ENCODE data around the gene LCT. TPM values are rescaled to one million over a fixed set of nuclear protein-coding genes. Genes with fewer than 3 reads are reported as not detected.
A peak's percentile ranks its signal among the peaks of the same experiment; 100 is the strongest.
"Not testable (repeated sequence)": the region's sequence is repeated elsewhere in the genome, so short reads cannot be mapped to it uniquely, and the experiment has no call there.

LCT gene
- total RNA-seq (2014; rRNA removed; shearing (Covaris generic); ENCODE audit: low replicate concordance) = 0.14 and 0.19 TPM in 2 replicates

DNA sequence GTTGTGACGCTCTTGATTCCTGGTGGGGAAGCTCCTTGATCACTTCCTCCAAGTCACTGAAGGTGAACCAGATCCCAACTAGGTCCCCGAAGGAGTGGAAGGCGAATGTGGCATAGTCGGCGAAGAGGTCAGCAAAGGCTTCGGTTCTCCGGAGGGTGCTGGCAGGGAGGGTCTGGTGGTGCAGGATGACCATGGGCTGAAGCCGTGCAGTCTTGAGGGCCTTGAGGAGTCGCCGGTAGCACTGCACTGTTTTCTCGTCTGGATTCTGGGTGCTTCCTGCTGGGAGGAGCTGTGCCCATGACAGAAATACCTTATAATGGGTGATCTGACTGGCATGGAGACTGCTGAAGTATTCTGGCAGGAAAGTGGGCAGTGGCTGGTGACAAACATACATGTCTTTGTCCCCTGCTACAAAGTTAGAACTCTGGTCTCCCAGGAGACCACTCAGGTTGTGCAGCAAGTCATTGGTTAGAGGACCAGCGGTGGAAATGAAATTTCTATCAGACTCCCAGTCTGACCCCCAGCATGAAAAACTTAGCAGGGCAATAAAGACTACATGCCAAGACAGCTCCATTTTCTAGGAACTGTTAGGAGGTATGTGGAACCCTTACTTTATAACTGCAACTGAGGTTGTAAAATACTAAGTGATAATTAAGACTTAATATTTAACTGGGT is at the start of gene LCT:
LCT (minus strand) TSS at position 589 of the 675 bp plus-strand sequence; CDS start at position 574, 15 bp downstream.
- H3K79me2 ChIP-seq (ENCODE audit: low read length) = no peaks in the 10 kb centered on the region
- H3K27me3 ChIP-seq (ENCODE audit: low read length) = no peaks in the 10 kb centered on the region
- no peak within 1 kb of the TSS for H3K4me3 ChIP-seq (ENCODE audit: low read length)
- peaks cover 7% of the 10 kb centered on the region; the same call in 1 of the 2 replicates for H3K36me3 ChIP-seq (ENCODE audit: insufficient read depth, low read length)
- no peak within 1 kb of the TSS for H3K4me2 ChIP-seq (ENCODE audit: low read depth, low read length, poor library complexity, severe bottlenecking)
- no peaks in the 10 kb centered on the region for H3K4me1 ChIP-seq (ENCODE audit: low read length)
- no peaks in the 10 kb centered on the region for H3K9me2 ChIP-seq (replicated peaks; ENCODE audit: insufficient read depth, low read length)
- H3K27ac ChIP-seq (ENCODE audit: low read length) = no peak within 1 kb of the TSS
- no peak within 1 kb of the TSS for H2AFZ ChIP-seq (ENCODE audit: low read length)
- H3K9ac ChIP-seq (ENCODE audit: low read length) = no peak within 1 kb of the TSS
- DNase-seq = no peak
- no peaks in the 10 kb centered on the region for H4K20me1 ChIP-seq (ENCODE audit: insufficient read depth, low read depth, low read length)
- H3K9me3 ChIP-seq (ENCODE audit: low read length) = no peaks in the 10 kb centered on the region

DNA sequence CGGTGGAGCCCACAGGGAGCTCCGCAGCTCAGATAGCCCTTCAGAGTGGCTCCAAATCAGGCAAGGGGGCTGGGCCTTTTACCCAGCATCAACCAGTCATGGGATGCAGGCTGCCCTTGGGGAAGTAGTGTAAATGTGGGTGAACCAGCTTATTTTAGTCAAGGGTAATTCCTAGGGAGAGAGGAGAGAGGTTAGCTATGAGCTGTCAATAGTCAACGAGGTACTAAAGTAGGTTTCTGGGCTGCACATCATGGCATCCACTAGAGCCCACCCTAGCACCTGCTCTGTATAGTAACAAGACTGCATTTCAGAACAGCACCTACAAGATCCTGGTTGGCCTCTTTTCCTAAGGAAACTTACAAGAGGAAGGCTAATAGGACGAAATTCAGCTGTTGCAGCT is 48.7 kb upstream of the LCT start:
- H3K4me2 ChIP-seq (ENCODE audit: low read depth, low read length, poor library complexity, severe bottlenecking) = no peak overlapping the region
- no peak overlapping the region for H3K27ac ChIP-seq (ENCODE audit: low read length)
- no peaks in the 10 kb centered on the region for H3K36me3 ChIP-seq (ENCODE audit: insufficient read depth, low read length)
- peaks cover 7% of the 10 kb centered on the region for H3K4me1 ChIP-seq (ENCODE audit: low read length)
- DNase-seq = no peak
- H3K27me3 ChIP-seq (ENCODE audit: low read length) = no peaks in the 10 kb centered on the region
- H2AFZ ChIP-seq (ENCODE audit: low read length) = no peak overlapping the region
- no peaks in the 10 kb centered on the region for H4K20me1 ChIP-seq (ENCODE audit: insufficient read depth, low read depth, low read length)
- H3K9me2 ChIP-seq (replicated peaks; ENCODE audit: insufficient read depth, low read length) = no peaks in the 10 kb centered on the region
- no peak overlapping the region for H3K4me3 ChIP-seq (ENCODE audit: low read length)
- no peaks in the 10 kb centered on the region for H3K9me3 ChIP-seq (ENCODE audit: low read length)
- no peaks in the 10 kb centered on the region for H3K79me2 ChIP-seq (ENCODE audit: low read length)
- no peak overlapping the region for H3K9ac ChIP-seq (ENCODE audit: low read length)

DNA sequence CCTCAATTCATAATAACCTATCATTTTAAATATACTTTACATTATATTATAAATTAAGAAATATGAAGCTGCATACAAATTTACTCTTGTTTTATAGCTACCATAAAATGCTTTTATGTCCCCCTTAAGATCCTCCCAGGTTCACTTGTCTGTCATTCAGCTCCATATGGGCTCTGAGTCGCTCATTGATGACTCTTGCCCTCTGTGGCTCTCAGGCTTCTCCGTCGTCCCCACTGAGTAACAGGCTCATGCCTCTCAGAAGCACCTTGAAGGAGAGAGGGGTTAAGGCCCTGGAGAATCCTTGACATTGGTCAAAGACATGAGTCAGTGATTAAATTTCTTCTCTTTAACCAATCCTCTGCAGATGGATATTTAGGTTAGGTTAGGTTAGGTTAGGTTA is 45.4 kb upstream of the LCT start:
- Histone ChIP-seq H3K27ac (ENCODE audit: low read length) (no peak overlapping the region), H3K79me2 (ENCODE audit: low read length) (no peaks in the 10 kb centered on the region), H3K27me3 (ENCODE audit: low read length) (no peaks in the 10 kb centered on the region), H4K20me1 (ENCODE audit: insufficient read depth, low read depth, low read length) (no peaks in the 10 kb centered on the region), H2AFZ (ENCODE audit: low read length) (no peak overlapping the region), H3K9me2 (replicated peaks; ENCODE audit: insufficient read depth, low read length) (no peaks in the 10 kb centered on the region), H3K9me3 (ENCODE audit: low read length) (no peaks in the 10 kb centered on the region), H3K4me3 (ENCODE audit: low read length) (no peak overlapping the region), H3K4me1 (ENCODE audit: low read length) (peaks cover 7% of the 10 kb centered on the region), H3K36me3 (ENCODE audit: insufficient read depth, low read length) (no peaks in the 10 kb centered on the region), H3K9ac (ENCODE audit: low read length) (no peak overlapping the region), H3K4me2 (ENCODE audit: low read depth, low read length, poor library complexity, severe bottlenecking) (no peak overlapping the region)
- DNase-seq = no peak

DNA sequence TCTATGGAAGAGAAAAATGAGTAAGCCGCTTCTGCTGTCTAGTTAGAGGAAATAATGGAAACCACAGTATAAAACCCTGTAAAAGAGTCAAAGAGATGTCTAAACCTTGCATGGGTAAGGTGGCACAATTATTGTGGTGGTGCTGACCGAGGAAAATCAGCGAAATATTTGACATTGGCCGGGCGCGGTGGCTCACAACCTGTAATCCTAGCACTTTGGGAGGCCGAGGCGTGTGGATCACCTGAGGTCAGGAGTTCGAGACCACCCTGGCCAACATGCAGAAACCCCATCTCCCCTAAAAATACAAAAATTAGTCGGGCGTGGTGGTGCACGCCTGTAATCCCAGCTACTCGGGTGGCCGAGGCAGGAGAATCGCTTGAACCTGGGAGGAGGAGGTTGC is 39.8 kb upstream of the LCT start:
- Histone ChIP-seq H3K36me3 (ENCODE audit: insufficient read depth, low read length) (peaks cover 24% of the 10 kb centered on the region), H3K4me2 (ENCODE audit: low read depth, low read length, poor library complexity, severe bottlenecking) (peak overlapping the region; percentile 97), H3K79me2 (ENCODE audit: low read length) (peaks cover 43% of the 10 kb centered on the region), H3K4me1 (ENCODE audit: low read length) (peaks cover 24% of the 10 kb centered on the region), H3K4me3 (ENCODE audit: low read length) (peak overlapping the region; percentile 91), H2AFZ (ENCODE audit: low read length) (peak overlapping the region; percentile 96), H3K9ac (ENCODE audit: low read length) (peak overlapping the region; percentile 71)
- H4K20me1 ChIP-seq (ENCODE audit: insufficient read depth, low read depth, low read length); H3K9me3 ChIP-seq (ENCODE audit: low read length); DNase-seq; H3K27me3 ChIP-seq (ENCODE audit: low read length); H3K9me2 ChIP-seq (replicated peaks; ENCODE audit: insufficient read depth, low read length); H3K27ac ChIP-seq (ENCODE audit: low read length): not testable (repeated sequence)

DNA sequence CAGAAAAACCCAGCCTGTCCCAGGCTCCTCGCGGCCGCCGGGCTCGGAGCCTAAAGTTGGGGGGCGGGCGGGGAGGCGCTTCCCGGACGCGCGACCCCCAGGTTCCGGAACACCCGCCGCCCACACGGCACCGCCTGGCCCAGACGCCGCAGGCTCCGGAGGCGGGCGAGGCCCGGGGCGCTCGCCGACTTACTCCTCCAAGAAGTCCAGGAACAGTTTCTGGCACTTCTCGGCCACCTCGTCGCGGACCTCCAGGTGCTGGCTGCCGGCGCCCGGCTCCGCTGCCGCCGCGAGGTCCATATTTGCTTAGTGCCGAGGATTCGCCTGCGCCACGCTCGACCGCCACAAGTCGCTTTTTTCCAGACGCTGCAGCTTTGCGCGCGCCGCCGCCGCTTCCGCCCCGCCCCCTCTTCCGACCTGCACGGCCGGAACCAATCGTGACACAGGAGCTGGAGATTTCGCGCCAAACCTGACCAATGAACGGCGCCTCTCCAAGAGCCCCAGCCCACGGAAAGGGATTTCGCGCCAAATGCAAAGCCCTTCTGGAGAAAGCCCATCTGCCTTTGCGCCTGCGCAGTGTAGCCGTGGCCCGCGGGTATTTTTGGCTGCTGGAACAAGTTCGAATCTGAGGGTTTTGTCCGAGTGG is 39.2 kb upstream of the LCT start, which contains the start of gene MCM6:
MCM6 (minus strand) TSS at position 378 of the 646 bp plus-strand sequence; CDS start at position 300, 78 bp downstream.
- DNase-seq = peak; percentile 100
- H3K9me2 ChIP-seq (replicated peaks; ENCODE audit: insufficient read depth, low read length) = no peaks in the 10 kb centered on the region
- H3K36me3 ChIP-seq (ENCODE audit: insufficient read depth, low read length) = peaks cover 26% of the 10 kb centered on the region
- H3K79me2 ChIP-seq (ENCODE audit: low read length) = peaks cover 46% of the 10 kb centered on the region
- no peaks in the 10 kb centered on the region for H3K27me3 ChIP-seq (ENCODE audit: low read length)
- peak within 1 kb of the TSS; percentile 91 for H3K4me3 ChIP-seq (ENCODE audit: low read length)
- no peaks in the 10 kb centered on the region for H3K9me3 ChIP-seq (ENCODE audit: low read length)
- H3K27ac ChIP-seq (ENCODE audit: low read length) = peak within 1 kb of the TSS; percentile 73
- peak within 1 kb of the TSS; percentile 83 for H3K9ac ChIP-seq (ENCODE audit: low read length)
- peak within 1 kb of the TSS; percentile 96 for H2AFZ ChIP-seq (ENCODE audit: low read length)
- peak within 1 kb of the TSS; percentile 97 for H3K4me2 ChIP-seq (ENCODE audit: low read depth, low read length, poor library complexity, severe bottlenecking)
- H3K4me1 ChIP-seq (ENCODE audit: low read length) = peaks cover 24% of the 10 kb centered on the region
- 0 out of 2 replicates have a peak, but pooled peaks cover 4% of the 10 kb centered on the region for H4K20me1 ChIP-seq (ENCODE audit: insufficient read depth, low read depth, low read length)

DNA sequence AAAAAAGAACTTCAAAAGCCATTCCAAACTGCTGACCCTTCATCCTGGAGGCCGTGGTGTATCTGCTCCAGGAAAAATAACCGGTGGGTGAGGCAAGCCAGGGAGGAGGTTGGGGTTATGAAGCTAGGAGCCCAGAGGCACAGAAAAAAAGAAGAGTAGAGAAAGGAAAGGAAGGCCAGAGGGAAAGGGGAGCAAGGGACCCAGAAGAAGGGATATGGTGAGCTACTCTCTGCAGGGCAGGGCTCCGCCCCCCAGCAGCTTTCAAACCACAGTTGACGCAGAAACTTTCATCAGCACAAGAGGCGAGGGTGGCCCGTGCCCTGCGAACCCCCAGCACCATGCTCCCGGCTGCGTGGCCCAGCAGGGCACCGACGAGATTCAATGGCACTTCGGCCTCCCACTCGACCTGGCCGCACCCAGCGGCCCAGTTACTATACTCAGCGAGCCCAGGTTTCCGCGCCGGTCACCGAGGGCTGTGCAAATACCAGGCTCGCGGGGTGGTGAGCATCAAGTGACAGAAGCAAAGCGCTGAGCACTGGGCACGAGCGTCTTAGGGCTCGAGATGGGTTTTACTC is 38.6 kb upstream of the LCT start:
- H3K9me2 ChIP-seq (replicated peaks; ENCODE audit: insufficient read depth, low read length) = no peaks in the 10 kb centered on the region
- H3K4me3 ChIP-seq (ENCODE audit: low read length) = peak overlapping the region; percentile 91
- peak; percentile 80 for DNase-seq
- H3K9me3 ChIP-seq (ENCODE audit: low read length) = no peaks in the 10 kb centered on the region
- H3K27ac ChIP-seq (ENCODE audit: low read length) = peak overlapping the region; percentile 73
- H3K4me2 ChIP-seq (ENCODE audit: low read depth, low read length, poor library complexity, severe bottlenecking) = peak overlapping the region; percentile 97
- peaks cover 51% of the 10 kb centered on the region for H3K79me2 ChIP-seq (ENCODE audit: low read length)
- H4K20me1 ChIP-seq (ENCODE audit: insufficient read depth, low read depth, low read length) = 0 out of 2 replicates have a peak, but pooled peaks cover 4% of the 10 kb centered on the region
- peaks cover 24% of the 10 kb centered on the region for H3K4me1 ChIP-seq (ENCODE audit: low read length)
- H3K36me3 ChIP-seq (ENCODE audit: insufficient read depth, low read length) = peaks cover 31% of the 10 kb centered on the region
- 0 out of 2 replicates have a peak overlapping the region, but pooled peaks have one; percentile 17 for H2AFZ ChIP-seq (ENCODE audit: low read length)
- H3K9ac ChIP-seq (ENCODE audit: low read length) = peak overlapping the region; percentile 83
- no peaks in the 10 kb centered on the region for H3K27me3 ChIP-seq (ENCODE audit: low read length)

DNA sequence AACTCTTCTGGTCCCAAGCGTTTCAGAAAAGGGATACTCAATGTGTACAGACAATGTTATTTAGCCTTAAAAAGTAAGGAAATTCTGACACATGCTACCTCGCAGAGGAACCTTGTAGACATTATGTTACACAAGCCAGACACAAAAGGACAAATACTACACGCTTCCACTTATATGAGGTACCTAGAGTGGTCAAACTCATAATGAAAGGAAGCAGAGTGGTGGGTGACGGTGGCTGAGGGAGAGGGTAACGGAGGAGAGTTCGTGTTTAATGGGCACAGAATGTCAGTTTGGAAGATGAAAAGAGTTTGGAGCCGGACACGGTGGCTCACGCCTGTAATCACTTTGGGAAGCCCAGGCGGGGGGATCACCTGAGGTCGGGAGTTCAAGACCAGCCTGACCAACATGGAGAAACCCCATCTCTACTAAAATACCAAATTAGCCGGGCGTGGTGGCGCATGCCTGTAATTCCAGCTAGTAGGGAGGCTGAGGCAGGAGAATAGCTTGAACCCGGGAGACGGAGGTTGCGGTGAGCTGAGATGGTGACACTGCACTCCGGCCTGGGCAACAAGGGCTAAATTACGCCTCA is 37.9 kb upstream of the LCT start:
- no peaks in the 10 kb centered on the region for H3K9me2 ChIP-seq (replicated peaks; ENCODE audit: insufficient read depth, low read length)
- H2AFZ ChIP-seq (ENCODE audit: low read length) = no peak overlapping the region
- peak overlapping the region; percentile 97 for H3K4me2 ChIP-seq (ENCODE audit: low read depth, low read length, poor library complexity, severe bottlenecking)
- peaks cover 58% of the 10 kb centered on the region for H3K79me2 ChIP-seq (ENCODE audit: low read length)
- H3K4me1 ChIP-seq (ENCODE audit: low read length) = peaks cover 24% of the 10 kb centered on the region
- no peaks in the 10 kb centered on the region for H3K9me3 ChIP-seq (ENCODE audit: low read length)
- peak overlapping the region; percentile 83 for H3K9ac ChIP-seq (ENCODE audit: low read length)
- H4K20me1 ChIP-seq (ENCODE audit: insufficient read depth, low read depth, low read length) = 0 out of 2 replicates have a peak, but pooled peaks cover 4% of the 10 kb centered on the region
- DNase-seq = no peak
- no peaks in the 10 kb centered on the region for H3K27me3 ChIP-seq (ENCODE audit: low read length)
- peak overlapping the region; percentile 73; the same call in 1 of the 2 replicates for H3K27ac ChIP-seq (ENCODE audit: low read length)
- peak overlapping the region; percentile 91 for H3K4me3 ChIP-seq (ENCODE audit: low read length)
- H3K36me3 ChIP-seq (ENCODE audit: insufficient read depth, low read length) = peaks cover 34% of the 10 kb centered on the region

DNA sequence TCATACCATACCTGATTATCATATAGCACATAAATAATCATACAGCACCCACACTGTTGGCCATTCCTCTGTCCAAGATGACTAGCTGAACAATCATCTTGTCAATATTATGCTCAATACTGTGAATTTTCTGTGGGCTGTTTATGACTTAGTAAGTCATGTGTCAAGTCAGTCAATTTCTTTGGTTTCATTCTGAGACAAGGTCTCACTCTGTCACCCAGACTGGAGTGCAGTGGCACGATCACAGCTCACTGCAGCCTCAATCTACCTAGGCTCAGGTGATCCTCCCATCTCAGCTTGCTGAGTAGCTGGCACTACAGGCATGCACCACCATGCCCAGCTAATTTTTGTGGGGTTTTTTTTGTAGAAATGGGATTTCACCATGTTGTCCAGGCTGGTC is 33.6 kb upstream of the LCT start:
- no peak overlapping the region for H3K9ac ChIP-seq (ENCODE audit: low read length)
- 0 out of 2 replicates have a peak, but pooled peaks cover 4% of the 10 kb centered on the region for H4K20me1 ChIP-seq (ENCODE audit: insufficient read depth, low read depth, low read length)
- H3K79me2 ChIP-seq (ENCODE audit: low read length) = peaks cover 77% of the 10 kb centered on the region
- no peak overlapping the region for H3K27ac ChIP-seq (ENCODE audit: low read length)
- no peaks in the 10 kb centered on the region for H3K9me3 ChIP-seq (ENCODE audit: low read length)
- no peak overlapping the region for H3K4me3 ChIP-seq (ENCODE audit: low read length)
- peaks cover 73% of the 10 kb centered on the region for H3K36me3 ChIP-seq (ENCODE audit: insufficient read depth, low read length)
- H2AFZ ChIP-seq (ENCODE audit: low read length) = no peak overlapping the region
- no peak overlapping the region for H3K4me2 ChIP-seq (ENCODE audit: low read depth, low read length, poor library complexity, severe bottlenecking)
- peaks cover 20% of the 10 kb centered on the region for H3K4me1 ChIP-seq (ENCODE audit: low read length)
- no peak for DNase-seq
- H3K9me2 ChIP-seq (replicated peaks; ENCODE audit: insufficient read depth, low read length) = no peaks in the 10 kb centered on the region
- H3K27me3 ChIP-seq (ENCODE audit: low read length) = no peaks in the 10 kb centered on the region

All from Karpas-422 (cell line).